Occipital lobe (tissue), 2 donors: Measurements from ENCODE around the gene ADIRF. TPM values are rescaled to one million over a fixed set of nuclear protein-coding genes. Genes with fewer than 3 reads are reported as not detected.
"Not testable (repeated sequence)": the region's sequence is repeated elsewhere in the genome, so short reads cannot be mapped to it uniquely, and the experiment has no call there.

Source experiments
- DNase-seq: peaks from one replicate; lab custom pipeline; 2025; lab: John Stamatoyannopoulos, UW
- total RNA-seq: library from RNA; depleted of rRNA; stranded (reverse); fragments of >200 nt; gene quantifications from one replicate; pipeline ENCODE4 v1.2.3, GENCODE V29; 2014

Gene ADIRF
- total RNA-seq, 1 donor from 2014 or later: not detected

DNA sequence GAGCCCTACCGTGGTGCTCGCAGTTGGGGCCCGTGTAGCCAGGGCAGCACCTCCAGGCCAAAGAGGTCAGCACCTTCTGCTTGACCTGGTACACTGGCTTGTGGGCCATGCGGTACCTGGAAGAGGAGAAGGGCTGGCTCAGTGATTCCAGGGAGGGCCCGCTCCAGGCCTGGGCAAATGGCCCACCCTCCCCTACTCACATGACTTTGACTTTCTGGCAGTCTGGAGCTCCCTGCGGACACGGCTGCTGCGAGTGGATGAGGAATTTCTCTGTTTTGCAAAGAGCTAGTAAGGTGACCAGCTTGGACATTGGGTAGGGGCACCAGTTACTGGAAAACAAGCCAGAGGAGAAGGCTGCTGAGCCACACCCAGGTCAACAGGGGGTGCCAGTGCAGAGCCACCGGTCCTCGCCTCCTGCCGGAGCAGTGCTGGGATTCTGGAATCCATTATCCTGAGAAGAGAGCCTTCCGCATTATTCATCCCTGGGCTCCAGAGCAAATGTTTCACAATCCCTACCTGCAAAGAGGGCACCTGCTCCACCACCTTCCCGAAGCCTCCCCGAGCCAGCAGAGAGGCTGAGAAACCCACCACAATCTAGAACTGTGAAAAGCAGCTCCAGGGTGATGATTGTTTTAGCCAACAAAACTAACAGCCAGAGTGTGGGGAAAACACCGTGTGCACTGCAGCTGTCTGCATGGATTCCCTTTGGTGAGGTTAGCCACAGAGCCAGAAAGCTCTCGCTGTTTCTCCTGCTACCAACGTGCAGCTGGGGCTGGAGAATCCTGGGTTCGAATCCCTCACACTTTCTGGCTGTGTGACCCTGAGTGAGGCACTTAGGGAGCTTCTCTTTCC, 22.7 kb upstream of the ADIRF start:
- DNase-seq: no peak

DNA sequence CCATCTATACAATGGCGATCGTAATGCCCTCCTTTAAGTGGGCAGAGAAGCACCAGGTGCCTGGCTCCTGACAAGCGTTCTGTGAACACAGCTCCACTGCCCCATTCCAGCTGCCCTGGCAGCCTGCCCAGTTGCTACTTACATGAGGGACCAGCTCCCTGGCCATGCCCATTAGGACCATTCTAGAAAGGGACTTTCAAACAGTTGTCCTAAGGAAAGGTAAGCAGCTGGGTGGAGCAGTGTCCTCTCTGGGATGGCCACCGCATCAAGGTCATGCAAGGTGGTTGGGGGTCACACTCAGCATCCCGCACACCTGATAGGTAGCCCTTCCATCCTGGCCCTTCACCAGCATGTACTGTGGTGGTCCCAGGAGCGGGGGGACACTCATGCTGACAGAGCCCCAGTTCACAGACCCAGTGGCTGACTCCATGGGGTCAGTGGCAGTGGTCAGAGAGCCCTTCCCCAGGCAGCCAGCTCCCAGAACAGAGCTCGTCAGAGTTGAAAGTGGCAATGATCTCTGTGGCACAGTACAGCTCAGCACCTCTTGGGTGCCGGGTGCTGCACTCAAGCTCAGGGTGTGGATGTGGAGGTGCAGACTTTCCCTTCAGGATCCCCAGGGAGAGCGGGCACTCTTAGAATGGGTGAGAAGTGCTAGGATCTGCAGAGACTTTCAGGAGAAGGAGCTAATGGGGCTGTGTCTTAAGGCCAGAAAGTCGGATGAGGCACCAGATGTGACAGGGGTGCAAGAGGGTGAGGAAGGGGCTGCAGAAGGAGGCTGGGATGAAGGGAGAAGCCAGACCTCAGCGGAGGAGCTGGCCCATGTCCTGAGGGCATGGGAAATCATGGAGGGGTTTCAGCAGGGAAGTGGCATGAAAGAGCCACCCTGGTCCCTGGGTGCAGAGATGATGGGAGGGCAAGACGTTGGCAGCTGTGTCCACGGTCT, 21.8 kb upstream of the ADIRF start:
- DNase-seq: no peak

DNA sequence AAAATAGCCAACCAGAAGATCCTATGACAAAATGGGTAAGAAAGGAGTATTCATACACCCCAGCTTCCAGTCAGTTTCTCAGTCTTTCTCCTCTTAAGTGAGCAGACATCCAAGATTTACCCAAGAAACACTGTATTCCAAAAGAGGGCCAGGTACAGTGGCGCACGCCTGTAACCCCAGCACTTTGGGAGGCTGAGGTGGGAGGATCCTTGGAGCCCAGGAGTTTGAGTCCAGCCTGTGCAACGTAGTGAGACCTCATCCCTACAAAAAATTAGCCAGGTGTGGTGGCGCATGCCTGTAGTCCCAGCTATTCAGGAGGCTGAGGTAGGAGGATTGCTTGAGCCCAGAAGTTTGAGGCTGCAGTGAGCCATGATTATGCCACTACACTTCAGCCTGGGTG, 20.5 kb upstream of the ADIRF start:
- not testable (repeated sequence) for DNase-seq

DNA sequence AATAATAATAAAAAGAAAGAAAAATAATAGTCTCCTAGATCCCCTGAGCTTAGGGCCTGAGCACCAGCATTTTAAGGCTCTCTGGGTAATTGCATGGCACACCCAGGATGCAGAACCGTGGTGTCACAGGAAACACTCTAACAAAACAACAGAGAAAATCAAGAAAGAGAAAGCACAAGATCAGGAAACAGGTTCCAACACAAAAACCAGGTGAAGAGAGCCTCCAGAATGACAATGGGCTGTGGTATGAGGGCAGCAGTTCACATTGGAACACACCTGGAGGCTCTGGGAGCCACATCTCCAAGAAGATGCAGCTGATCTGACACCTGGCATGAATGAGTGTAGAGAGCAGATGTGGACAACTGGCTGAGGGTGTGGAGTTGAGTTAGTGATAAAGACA, 17.9 kb upstream of the ADIRF start:
- no peak for DNase-seq

DNA sequence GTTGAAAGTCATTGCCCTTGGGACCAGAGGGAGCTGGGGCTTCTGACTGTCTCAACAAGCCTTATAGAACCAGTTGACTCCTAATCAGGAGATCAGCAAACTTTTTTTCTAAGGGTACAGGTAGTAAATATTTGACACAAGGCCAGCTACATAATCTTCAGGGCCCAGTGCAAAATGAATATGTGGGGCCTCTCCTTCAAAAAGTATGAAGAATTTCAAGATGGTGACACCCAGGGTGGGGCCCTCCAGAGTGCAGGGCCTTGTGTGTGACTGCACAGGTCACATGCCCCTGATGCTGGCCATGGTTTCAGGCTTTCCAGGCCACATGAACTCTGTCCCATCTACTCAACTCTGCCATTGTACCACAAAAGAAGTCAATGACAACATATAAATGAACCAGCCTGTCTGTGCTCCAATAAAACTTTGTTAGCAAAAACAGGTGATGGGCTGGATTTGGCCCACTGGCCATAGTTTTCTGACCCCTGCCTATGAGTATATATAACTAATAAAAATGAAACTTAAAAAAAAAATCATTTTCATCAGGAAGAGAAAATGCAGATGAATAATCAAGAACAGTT, 17.0 kb upstream of the ADIRF start:
- no peak for DNase-seq

DNA sequence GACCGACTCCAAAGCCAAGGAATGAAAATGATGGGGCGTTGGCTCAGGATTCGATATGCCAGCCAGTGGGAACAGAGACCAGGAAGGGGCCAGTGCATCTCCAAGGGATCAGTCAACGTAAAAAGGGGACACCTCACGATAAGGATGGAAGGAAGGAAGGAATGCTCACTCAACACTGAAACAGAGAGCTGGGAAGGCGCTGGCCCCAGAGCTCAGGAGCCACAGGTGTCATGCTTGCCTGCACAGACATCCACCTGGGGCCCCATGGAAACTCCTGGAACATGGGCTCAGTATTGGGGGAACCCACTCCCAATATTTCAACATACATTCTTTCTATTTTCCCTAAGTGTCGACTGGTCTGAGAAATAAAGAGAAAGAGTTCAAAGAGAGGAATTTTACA, 16.2 kb upstream of the ADIRF start:
- no peak for DNase-seq

DNA sequence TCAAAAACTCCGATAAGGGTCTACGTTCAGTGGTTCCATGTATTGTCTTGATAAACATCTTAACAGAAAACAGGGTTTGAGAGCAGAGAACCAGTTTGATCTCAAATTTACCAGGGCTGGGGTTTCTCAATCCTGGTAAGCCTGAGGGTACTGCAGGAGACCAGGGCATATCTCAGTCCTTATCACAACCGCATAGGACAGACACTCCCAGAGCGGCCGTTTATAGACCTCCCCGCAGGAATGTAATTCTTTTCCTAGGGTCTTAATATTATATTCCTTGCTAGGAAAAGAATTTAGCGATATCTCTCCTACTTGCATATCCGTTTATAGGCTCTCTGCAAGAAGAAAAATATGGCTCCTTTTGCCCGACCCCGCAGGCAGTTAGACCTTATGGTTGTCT, 15.6 kb upstream of the ADIRF start:
- not testable (repeated sequence) for DNase-seq

DNA sequence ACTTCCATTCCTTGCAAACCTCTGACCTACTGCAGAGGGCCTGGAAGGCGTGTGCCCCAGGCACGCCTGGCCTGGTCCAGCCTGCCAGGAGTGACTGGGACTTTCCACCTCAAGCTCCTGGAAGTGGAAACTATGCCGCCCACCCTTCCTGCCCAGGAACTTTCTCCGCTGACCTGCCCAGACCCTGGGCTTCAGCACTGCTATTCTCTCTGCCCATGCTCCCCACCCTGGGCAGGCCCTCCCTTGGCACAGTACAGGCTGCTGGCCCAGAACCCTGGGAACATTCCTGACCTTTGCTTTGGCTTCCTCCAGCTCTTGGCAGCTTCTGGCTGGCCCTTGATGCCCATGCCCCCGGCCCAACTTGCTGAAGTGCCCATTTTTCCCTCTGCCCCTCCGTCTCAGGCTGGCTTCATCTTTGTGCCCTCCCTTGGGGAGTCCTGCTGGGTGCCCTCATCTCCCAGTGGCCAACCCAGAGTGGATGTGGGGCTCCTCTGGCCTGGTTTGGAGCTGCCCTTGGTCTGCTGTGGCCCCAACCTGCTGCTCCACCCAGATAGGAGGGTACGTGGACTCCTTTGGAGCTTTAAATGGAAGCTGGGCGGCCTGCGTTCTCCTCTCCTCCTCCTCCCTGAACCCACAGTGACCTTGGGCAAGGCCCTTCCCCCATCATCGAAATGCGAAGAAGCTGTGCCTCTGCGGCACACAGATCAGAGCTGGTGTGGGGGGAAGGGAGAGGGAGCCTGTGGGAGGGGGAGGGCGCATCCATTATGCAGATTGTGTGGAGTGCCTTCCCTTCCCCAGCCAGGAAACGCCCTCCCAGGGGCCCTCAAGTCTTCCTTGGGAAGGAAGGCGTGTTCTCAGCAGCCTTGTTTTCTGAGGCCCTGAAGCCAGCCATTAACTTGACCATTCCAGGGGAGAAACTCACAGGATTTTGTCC, 14.3 kb upstream of the ADIRF start:
- DNase-seq: no peak

DNA sequence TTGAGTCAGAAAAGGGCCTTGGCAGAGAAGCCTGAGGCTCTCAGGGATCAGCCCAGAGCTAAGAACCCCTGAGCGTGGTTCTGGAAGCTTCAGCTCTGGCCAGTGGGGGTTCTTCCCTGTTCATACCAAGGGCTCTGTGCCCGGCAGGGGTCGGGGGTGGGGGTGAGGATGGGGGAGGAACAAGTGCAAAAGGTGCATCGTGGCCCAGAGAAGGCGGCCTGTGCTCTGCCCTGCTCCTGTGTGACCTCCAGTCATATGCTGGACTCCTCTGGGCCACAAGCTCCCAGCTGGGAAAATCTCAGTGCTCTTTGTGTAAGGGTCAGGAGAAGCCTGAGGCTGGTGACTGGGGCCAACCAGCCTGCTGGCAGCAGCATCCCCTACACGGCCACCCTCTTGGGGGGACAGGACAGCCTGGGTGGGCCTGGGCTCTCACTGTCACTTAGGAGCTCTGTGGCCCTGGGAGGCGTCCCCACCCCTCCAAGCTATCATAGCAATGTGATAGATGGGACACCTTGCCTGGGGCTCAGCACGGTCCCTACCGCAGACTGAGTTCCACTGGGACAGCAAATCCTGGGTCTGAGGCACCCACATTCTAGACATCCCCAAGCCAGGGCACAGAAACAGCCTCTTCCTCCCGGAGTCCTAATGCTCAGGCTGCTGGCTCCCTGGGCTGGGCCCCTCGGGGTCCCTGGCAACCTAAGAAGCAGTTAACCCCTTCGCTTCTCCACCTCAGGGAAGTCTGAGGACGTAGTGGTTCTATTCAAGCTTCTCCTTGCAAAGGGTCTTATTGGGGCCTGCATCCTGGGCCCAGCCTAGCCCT, 13.4 kb upstream of the ADIRF start:
- DNase-seq: no peak

DNA sequence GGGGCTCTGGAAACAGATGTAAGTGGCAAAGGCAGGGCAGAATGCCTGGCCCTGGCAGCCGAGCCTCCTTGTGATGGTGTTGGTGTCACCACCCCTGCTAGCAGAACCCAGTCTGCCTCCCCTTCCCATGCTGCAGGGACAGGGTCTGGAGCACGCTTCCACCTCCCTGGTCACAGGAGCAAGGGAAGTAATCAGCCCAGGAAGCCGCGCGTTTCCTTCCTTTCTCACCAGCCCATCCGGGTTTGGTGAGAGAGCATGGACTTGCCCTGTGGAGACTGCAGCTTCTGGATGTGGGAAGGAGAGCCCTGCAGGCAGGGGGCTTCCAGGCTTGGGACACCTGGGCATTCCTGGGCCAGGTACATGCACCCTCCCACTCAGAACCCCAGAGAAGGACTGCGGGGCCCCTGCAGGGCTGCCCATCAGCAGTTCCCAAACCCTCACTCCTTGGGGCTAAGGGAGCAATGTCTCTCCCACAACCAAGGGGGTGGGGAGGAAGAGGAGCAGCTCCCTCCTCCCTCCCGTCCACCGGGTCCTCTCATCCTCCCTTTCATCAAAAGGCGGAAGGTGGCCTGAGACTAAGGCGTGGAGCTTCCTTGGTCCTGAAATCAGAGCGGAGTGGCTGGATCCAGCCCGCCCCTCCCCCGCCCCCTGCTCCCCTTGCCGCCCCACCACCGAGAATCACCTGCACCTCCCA, 12.6 kb upstream of the ADIRF start:
- DNase-seq: no peak

DNA sequence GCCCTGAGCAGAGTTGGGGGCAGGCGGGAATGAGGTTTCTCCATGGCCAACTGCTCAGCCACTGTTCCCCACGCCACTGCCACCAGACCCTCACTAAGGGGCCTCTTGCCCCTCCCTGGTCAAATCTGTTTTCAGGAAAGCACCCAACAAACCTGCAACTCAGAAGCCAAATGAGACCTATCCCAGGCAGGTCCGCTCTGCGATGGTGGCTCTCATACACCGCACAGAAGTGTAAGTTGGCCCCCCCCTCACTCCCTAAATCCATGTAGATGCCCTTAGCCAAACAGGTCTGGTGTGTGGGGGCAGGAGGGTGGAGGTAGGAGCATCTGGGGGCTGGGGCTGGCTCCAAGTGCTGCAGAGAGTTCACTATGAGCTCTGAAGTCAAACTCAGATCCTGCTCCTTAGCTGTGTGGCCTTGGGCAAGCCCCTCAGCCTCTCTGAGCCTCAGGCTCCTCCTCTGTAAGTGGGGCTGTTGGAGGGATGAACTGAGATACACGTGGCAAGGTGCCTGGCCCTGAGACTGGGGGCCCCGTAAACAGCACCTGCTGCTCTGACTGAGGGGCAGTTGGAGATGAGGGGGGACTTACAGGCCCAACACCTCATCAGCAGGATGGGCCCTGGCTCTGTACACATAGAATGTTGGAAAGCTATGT, 12.0 kb upstream of the ADIRF start:
- DNase-seq: no peak

DNA sequence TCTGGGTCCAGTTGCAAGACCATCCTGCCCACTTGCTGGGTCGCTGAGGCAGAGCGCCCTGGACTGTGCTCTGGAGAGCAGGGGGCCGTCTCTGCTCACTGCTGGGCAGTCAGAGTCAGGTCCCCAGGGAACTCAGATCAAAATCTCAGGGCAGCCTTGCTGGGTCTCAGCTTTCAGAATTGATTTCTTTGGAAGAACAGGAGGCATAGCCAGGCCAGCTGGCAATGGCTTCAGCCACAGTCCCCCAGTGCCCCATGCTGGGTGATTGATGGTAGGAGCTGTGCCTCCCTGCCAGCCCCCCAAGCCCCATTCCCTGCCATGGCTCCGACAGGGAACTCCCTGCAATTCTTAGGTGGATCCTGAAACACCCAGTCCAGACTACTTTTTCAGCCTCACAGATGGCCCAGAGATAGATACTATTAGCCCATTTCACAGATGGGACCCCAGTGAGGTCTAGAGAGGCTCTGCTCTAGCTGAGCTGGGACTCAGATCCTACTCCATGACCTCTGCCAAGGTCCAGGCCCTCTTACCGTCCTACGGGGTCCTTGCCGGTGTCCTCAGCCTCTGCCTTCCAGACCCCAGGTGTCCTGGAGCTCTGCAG, 11.3 kb upstream of the ADIRF start:
- DNase-seq: no peak

DNA sequence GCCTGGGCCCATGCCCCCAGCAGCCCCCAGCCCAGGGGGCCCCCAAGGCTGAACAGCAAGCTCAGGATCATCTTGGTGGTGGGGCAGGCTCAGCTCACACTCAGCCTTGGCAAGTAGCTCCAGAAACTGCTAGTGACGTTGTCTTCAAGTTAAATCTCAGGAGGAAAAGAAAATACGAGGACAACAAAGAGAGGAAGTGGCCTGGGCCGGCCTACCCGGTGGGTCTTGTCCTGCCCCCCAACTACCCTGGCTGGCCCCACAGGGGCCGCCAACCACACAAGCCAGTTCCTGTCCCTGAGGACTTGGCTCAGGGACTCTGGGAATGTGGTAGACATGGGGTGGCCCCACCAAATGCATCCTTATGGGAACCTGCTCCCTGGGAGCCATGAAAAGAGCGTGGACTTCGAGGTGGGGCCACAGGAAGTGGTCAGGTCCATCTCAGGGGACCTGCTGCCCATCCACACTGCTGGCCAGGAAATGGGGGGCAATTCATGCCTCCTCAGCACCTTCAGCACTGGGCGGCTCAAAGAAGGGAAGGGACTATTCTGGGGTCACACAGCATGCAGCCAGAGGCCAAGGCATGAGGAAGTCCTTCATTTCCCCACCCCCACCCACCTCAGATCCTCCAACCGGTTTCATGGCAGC, 10.7 kb upstream of the ADIRF start, which contains the start of gene MMRN2:
Gene MMRN2 (minus strand): TSS at position 145 of the 645 bp plus-strand sequence. CDS start 74 bp downstream, at position 71.
- no peak for DNase-seq

DNA sequence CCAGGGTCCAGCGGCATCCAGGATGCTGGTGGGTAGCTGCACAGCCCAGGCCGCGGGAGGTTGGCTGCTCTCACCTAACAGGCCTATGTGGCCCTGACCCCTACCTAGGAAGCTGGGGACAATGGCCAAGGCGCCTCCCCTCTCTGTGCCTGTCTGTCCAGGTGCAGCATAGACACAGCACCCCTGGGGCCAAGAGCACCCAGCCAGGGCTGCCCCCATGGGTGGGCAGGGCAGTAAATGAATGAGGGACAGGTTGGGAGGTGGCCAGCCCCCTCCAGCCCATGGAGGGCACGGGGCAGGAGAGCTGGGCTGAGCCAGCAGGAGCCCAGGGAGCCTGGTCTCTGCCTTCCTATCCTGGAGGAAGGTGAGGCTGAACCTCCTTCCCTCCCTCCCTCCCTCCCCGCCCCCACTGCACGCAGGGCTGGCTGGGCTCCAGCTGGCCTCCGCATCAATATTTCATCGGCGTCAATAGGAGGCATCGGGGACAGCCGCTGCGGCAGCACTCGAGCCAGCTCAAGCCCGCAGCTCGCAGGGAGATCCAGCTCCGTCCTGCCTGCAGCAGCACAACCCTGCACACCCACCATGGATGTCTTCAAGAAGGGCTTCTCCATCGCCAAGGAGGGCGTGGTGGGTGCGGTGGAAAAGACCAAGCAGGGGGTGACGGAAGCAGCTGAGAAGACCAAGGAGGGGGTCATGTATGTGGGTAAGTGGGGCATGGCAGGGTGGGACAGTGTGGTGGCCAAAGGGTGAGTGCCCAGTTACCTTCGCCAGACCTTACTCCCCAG, 10.0 kb upstream of the ADIRF start, which contains the start of gene SNCG:
Gene SNCG (plus strand): TSS at position 484 of the 785 bp plus-strand sequence. CDS start 99 bp downstream, at position 583.
- DNase-seq: peak; percentile 18

DNA sequence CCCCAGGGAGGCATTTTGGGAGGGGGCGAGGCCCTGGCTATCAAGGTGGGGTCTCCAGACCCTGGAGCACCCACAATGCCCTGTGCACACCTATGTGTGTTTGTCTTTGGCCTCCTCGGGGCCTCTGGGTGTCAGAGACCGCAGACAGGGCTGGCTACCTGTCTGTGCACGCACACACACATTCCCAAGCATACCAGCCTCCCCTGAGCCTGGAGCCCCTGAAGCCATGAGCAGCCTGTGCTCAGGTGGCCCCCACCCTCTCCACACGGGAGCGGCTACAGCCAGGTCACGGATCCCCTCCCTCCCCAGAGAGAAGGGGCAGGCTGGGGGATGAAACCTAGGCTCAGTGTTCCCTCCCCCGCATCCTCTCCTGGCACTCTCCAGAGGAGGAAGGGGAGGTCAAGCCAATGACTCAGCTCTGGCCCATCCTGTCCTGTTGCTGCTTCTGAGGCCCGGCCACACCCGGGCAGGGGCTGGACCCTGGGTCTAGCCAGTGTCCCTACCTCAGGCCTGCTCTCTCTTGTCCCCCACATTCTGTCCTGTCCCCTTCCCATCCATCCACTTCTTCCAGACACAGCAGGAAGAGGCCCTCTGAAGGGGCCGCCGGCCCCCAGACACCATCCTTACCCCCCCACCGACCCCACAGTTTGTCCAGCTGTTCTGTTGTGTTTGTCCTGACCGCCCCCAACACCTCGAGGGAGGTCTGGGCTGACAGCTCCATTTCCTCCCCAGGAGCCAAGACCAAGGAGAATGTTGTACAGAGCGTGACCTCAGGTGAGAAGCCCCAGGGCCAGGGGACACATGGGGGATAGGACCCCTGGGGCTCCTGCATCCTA, 9.2 kb upstream of the ADIRF start:
- DNase-seq: no peak

DNA sequence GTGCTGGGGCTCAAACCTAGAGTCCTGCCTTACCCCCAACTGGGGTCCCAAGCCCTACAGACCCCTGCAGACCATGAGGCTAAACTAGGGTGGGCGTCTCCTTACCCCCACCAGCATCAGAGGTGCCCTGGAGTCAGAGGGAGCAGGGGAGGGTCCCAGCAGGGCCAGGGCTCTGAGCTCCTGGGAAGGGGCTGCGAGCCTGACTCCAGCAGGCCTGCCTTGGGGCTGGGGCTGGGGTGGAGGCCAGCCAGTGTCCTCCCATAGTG, 8.6 kb upstream of the ADIRF start:
- no peak for DNase-seq
